Measurements from ENCODE around the gene CDK6.

The CDK6 gene

DNA sequence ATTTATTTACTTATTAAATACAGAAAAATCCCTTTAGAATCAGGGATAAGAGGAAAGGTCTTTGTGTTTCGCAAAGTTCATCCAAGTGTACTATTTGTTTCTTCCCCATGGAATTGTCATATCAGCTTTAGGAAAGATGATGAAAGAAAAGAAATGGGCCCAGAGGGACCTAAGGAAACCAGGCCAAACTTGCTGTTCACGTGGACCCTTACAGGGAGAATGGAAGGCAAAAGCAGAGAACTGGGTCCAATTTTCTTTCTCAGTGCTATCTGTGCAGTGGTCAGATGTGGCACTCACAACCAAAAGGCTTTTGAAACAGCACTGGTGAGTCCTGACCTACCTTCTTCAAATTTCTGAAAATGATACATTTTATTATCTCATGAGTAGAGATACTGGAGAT lies 192.6 kb downstream of the CDK6 start:
- FAIRE-seq = no peak
- no peak for DNase-seq (ENCODE audit: insufficient read length, low spot score)

DNA sequence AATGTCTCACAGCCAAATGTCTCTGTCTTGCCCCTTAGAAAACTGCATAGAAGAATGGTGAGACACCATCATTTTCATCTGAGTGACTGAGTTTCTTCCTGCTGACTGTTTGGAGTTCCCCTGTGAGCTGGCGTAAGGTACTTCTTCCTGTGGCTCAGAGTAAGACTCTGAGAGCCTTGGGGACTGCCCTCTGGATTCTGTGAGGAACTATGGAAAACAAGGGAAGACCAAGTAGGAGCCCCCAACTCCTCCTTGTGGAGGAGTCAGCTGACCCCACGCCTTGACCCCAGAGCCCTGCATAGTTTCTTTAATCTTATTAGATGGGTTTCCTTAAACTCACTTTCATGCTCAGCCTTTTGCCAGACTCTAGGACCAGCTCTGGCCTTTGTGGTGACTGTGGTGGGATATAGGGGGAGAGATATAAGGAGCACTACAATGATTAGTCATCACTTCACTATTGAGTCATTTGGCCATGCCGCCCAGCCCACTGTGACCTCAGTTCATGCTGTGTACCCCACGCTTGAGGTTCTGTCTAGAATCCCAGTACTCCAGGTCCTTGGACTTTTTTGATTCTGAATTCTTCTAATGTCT lies 194.4 kb downstream of the CDK6 start:
- DNase-seq (ENCODE audit: insufficient read length, low spot score) = no peak
- FAIRE-seq = no peak
- TF ChIP-seq, protein P1, sequence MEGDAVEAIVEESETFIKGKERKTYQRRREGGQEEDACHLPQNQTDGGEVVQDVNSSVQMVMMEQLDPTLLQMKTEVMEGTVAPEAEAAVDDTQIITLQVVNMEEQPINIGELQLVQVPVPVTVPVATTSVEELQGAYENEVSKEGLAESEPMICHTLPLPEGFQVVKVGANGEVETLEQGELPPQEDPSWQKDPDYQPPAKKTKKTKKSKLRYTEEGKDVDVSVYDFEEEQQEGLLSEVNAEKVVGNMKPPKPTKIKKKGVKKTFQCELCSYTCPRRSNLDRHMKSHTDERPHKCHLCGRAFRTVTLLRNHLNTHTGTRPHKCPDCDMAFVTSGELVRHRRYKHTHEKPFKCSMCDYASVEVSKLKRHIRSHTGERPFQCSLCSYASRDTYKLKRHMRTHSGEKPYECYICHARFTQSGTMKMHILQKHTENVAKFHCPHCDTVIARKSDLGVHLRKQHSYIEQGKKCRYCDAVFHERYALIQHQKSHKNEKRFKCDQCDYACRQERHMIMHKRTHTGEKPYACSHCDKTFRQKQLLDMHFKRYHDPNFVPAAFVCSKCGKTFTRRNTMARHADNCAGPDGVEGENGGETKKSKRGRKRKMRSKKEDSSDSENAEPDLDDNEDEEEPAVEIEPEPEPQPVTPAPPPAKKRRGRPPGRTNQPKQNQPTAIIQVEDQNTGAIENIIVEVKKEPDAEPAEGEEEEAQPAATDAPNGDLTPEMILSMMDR (IDR thresholded peaks at IDR 0.05; ENCODE audit: insufficient read depth, missing control alignments) = no peak

More for the DNA sequence above, 192.6 kb downstream of the CDK6 start:
- TF ChIP-seq, protein P1 (IDR thresholded peaks at IDR 0.05; ENCODE audit: insufficient read depth, missing control alignments) = no peak

DNA sequence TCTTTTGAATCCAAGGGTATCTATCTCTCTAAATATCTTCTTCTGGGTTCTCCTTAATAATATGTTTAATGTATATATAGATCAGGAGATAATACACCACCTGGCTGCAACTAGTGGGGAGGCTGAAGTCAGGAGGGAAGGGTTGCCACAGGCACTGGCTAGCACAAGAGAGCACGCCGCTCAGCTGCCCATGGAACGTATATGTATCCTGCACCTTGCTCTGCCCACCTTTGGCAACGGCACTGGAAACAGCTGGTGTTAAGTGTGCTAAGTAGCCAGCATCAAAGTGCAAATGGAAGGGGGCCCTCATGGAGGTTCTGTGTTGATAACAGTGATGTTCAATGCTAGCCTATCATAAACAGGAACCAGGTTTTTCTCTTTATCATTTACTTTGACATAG lies 196.4 kb downstream of the CDK6 start:
- no peak for FAIRE-seq
- DNase-seq (ENCODE audit: insufficient read length, low spot score) = no peak
- TF ChIP-seq, protein P1 (IDR thresholded peaks at IDR 0.05; ENCODE audit: insufficient read depth, missing control alignments) = no peak

DNA sequence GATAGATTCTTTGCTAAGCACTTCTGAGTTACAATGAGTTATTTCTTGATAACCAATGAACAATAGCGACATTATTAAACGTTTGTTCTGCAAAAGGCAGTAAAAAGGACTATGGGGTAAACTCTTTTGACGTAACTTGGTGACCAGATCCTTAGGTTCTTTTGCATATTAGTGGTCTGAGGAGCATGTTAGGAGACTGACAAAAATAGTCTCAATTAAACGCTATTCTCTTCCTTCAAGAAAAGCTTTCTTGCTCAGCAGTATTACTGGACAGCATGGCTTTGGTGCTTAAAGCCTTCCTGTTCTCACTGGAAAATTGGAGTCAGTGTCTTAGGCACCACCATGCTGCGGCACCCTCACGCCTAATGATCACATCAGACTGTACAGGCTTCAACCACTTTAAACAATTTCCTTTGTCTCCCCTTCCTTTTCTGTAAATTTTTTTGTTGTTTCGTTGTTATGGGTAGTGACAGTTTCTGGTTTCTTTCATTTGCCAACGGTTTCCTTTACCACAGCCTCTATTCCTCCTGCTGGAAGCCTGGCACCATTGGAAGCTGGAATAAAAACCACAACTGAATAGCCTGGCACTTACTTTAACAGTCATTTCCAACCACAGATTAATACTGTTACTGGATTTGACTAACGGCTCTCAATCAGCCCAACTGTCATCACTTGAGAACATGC lies 197.0 kb downstream of the CDK6 start:
- no peak for FAIRE-seq
- DNase-seq (ENCODE audit: insufficient read length, low spot score) = no peak
- TF ChIP-seq, protein P1 (IDR thresholded peaks at IDR 0.05; ENCODE audit: insufficient read depth, missing control alignments) = no peak

DNA sequence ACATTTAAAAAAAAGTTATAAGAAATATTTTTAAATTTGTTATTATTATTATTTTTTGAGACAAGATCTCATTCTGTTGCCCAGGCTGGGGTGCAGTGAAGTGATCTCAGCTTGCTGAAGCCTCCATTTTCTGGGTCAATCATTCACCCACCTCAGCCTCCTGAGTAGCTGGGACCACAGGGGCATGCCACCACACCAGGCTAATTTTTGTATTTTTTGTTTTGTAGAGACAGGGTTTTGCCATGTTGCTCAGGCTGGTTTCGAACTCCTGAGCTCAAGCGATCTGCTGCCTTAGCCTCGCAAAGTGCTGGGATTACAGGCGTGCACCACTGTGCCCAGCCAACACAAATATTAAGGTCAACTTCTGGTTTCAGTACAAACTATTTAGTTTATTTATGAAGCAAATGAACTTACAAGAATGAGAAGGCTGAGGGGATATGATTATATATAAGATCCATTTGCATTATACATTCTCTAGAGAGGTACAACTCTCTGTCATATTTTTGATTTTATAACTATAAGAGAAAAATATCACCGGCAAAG lies 200.3 kb downstream of the CDK6 start:
- TF ChIP-seq, protein P1 (IDR thresholded peaks at IDR 0.05; ENCODE audit: insufficient read depth, missing control alignments) = no peak
- no peak for DNase-seq (ENCODE audit: insufficient read length, low spot score)
- no peak for FAIRE-seq

DNA sequence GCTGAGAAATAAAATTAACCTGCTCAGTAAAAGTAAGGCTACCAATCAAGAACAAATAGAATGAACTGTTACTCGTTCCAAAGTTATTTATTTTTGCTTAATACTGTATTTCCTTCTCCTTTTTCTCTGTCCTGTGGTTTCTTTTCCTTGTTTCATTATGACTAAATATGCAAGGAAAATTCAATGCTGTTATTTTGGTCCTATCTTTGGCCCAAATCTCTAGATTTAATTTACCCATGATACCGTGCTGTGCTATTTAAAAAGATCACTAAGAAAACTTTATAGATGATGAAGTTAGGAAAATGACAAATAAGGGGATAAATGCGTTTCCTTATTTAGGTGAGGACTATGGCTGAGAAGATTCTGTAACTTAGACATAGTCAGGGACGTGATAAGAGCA lies 200.8 kb downstream of the CDK6 start:
- FAIRE-seq (no peak), DNase-seq (ENCODE audit: insufficient read length, low spot score) (no peak)
- TF ChIP-seq, protein P1 (IDR thresholded peaks at IDR 0.05; ENCODE audit: insufficient read depth, missing control alignments) = no peak

Data from D721Med (cell line).